SH-SY5Y (cell line): Measurements from ENCODE around the gene PSD4.

ENCODE experiments used
- GATA2 ChIP-seq: IDR thresholded peaks from 2 replicates; pipeline ENCODE4 v1.6.1; 2011; ENCODE audit warnings: mild to moderate bottlenecking, low read depth, low read length
- GATA3 ChIP-seq: IDR thresholded peaks from 2 replicates; pipeline ENCODE4 v1.6.1; 2011; ENCODE audit warnings: low read depth, mild to moderate bottlenecking, low read length, moderate library complexity

Gene PSD4

DNA sequence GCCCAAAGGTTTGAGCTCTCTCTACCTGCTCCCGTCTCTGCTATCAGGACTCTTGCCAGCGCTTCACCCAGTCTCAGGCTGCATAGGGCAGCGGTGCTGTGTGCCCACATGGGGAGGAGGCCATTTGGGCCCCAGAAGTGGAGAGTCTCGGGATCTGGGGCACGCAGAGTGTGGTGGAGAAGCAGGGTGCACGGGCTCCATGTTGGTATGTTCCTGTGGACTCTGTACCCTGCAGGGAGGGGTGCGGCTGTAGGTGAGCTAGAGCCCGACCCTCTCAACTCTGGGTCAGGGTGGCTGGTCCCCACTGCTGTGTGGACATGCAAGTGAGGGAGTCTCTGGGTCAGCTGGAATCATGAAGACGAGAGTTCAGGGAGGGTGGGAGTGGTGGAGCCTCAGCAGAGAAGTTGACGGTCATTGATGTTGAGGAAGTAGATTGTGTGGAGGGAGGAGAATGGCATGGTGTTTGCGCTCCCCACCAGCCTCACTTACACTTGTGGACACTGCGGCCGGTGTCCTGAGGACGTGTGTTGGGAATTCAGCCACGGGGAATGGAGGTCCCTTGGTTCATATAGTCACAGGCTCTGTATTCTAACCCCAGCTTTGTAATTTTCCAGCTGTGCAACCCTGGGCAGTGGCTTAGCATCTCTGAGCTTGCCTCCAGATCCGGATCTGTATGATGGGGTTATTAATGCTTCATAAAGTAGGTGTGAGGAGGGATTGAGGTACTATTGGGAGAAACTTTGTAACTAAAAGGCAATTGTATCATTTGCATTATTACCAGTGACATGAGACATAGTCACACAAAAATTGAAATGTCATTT, 840 bp upstream of the PSD4 start:
- TF ChIP-seq GATA2, result no peak
- no peak for TF ChIP-seq GATA3

DNA sequence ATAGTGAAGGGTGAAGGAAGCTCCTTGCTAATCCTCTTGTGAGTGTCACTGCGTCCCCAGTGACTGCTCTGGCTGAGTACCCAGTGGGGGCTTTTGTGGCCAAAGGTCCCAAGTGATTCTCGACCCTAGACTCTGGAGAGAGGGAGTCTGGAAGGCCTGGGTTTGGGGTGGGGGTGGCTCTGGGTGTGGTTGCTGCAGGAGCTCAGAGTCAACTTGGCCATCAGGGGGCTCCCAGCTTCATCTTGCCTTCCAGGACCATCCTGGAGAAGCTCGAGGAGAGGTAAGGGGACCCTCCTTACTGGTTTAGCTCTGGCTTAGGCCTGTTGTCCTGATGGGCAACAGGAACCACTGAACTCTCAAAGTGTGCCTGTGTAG, 592 bp downstream of the PSD4 start:
- no peak for TF ChIP-seq GATA3
- no peak for TF ChIP-seq GATA2

DNA sequence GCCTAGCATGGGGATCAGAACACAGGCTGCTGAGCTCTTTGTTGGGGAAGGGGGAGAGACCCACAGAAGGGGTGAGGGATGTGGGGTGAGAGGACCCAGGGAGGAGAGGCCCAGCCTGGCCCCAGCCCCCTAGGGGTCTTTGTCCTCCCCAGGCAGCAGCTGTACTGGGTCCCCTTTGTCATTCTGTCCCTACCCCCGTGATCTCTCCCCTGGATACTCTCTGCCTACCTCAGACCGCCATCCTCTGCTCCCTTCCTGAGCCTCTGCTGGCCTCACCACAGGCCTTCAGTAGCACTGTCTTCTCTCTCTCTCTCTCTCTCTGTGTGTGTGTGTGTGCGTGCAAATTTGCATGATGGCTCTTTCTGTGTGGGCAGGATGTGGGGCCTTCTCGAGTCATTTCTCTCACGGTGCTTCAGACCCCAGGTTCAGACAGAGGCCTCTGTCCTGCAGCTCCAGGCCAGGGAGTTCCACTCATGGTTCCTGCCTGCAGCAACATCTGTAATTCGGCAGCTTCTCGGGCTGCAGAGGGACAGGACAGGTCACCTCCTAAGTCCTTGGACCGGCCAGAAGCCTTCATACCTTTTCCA, 1.4 kb downstream of the PSD4 start:
- TF ChIP-seq GATA3 (no peak), GATA2 (no peak)

DNA sequence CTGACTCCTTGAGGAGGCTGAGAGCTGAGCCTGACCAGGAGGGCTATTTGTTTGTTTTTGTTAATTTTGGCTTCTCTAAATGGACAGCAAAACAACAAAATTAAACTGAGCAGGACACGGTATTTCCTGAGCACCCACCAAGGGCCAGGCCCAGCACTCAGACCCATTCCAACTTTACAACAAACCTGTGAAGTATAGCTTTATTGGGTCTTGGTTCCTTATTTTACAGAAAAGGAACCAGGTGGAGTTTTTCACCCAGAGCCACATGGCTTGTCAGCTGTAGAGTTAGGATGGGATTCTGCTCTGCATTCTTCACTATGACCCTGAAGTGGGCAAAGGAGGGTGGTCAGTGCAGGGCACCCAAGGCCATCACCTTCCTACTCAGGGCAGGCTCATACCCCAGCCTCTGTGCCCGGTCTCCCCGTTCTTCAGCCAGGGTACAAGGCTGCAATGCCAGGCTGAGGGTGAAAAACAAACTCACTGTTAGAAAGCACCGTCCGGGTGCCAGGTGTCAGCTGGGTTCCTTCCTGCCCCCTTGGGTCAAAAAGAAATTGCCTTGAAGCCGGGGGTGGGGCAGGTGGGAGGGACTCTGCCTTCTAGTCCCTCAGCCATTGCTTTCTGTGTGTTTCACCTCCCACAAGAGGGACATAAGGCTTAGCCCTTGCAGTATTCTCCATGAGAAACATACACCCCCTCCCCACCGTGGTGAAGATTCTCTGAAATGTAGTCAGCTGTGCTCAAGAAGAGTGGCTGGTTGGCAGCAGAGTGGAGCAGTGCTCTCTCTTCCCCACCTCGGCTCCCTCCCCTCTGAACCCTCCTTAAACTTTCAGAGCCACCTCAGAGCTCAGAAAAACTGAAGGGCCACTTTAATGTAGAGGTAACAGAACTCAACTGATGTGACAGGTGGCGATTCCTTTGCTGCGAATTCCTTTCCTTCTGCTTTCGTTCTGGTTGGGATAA, 2.2 kb downstream of the PSD4 start:
- no peak for TF ChIP-seq GATA3
- no peak for TF ChIP-seq GATA2

DNA sequence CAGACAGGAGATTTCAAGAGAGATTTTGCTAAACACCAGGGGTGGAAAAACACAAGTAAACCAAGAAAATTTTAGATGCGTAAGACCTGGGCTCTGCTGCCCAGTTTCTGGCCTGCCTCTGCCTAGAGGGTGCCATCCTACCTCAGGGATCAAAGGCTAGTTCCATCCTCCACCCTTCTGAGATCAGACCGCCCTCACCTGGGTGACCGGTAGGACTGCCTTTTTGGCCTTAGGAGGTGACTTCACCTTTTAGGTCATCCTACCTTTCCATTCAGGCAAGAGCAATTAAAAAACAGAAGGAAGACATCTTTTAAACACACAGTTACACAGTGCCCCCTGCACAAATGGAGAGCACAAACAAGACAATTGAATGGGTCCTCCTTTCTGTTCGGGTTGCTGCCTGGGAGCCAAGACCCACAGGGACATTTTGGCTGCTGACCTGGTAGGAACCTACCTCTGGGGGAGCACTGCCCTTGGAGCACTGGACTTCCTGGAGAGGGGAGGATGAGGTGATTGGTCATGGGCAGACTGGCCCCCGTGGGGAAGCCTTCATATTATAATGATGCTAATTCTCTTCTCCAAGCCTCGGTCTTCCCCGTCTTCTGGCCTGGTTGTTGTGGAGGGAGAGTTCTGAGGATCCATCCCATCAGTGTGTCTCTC, 3.1 kb downstream of the PSD4 start:
- TF ChIP-seq GATA3 (no peak), GATA2 (no peak)

DNA sequence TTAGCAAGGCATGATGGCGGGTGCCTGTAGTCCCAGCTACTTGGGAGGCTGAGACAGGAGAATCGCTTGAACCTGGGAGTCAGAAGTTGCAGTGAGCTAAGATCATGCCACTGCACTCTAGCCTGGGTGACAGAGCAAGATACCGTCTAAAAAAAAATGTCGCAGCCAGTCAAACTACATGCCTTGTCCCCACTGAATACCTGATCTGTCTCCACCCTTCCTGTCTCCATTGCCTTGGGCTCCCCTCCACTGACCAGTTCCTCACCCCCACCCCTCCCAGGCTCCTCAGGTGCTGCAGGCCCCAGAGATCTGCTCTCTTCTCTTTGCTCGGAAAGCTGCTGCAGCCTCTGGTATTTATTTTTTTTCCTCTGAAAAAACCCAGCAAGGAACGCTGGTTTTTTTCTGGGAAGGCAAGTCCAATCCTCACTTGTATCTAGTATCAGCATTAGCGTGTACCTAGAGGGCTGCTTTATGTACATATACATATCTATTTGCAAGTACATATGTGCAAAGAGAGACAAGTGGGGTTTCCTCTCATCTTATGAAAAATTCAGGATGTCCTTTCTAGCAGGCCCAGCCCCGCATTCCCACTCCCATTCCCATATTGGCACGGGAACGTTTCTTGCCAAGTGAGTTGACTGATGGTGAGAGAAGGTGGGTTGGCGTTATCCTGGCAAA, 4.4 kb downstream of the PSD4 start:
- TF ChIP-seq GATA3 (no peak), GATA2 (no peak)

DNA sequence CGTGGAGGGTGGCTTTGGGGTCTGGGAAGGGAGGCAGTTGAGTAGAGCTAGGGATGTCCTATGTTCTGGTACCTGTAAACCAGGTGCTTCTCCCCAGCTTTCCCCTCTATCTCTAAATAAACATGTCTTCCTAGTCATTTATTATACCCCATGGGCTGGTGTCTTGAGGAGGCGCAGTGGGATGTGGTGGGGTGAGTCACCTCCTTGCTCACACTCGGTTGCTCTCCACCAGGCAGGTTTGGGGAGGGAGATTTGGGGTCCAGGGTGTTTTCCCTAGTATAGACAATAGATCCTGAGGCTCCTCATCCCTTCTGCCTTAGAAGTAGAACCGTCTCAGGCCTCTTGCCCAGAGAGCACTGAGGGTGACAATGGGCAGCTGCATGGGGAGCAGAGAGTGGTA, 5.1 kb downstream of the PSD4 start:
- no peak for TF ChIP-seq GATA2
- TF ChIP-seq GATA3, result no peak

DNA sequence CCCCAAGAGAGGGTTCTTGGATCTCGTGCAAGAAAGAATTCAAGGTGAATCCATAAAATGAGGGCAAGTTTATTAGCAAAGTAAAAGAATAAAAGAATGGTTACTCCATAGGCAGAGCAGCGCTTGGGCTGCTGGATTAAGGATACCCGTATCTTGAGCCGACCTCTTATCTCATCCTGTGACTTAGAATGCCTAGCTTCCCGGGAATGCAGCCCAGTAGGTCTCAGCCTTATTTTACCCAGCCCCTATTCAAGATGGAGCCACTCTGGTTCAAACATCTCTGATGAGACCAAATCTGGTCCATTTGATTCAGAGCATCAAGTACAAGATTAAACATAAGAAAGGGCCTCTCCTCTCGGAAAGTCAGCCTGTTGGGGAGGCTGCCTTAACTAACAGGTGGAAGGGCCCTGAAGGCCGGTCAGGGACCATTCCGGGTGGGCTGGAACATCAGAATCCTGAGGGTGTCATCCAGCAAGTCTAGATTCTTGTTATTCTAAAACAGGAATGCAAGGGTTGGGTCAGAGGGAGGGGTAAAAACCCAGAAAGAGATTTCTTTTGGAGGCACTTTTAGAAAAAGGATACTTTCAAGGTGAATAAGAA, 5.8 kb downstream of the PSD4 start:
- TF ChIP-seq GATA3, result no peak
- no peak for TF ChIP-seq GATA2

DNA sequence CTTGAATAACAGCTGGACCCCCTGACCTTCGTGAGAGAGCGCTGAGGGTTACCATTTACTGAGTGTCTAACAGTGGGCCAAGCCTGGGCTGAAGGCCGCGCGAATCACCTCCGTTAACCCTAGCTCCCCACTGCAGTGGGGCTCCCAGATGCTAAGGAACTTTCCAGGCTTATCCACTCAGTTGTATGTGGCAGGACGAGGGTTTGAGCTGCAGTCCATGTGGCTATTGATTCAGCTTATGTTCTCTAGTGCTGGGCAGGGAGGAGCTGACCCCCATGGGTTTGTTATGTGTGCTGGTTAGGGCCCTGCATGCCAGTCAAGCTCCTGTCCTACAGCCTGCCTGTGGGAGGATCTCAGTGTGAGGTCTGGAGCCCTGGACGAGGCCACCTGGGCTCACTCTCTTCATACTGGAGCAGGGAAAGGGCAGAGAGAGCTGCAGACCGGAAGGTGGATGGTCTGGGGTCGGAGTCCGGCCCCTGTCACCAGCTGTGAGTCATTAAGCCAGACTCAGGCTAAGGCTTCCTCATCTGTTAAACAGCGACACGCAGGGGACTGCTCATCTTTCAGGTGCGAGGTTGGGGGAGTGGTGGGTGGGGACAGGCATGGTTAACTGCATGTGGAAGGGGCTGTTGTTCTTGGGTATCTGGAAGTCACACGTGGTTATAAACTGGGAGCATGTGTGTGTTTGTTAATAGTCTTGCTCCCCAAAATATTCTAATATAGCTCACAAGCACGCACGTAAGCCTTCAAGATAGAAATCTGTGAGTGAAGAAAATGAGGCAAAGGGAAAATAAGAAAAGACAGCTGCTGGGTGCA, 6.6 kb downstream of the PSD4 start:
- no peak for TF ChIP-seq GATA2
- no peak for TF ChIP-seq GATA3

DNA sequence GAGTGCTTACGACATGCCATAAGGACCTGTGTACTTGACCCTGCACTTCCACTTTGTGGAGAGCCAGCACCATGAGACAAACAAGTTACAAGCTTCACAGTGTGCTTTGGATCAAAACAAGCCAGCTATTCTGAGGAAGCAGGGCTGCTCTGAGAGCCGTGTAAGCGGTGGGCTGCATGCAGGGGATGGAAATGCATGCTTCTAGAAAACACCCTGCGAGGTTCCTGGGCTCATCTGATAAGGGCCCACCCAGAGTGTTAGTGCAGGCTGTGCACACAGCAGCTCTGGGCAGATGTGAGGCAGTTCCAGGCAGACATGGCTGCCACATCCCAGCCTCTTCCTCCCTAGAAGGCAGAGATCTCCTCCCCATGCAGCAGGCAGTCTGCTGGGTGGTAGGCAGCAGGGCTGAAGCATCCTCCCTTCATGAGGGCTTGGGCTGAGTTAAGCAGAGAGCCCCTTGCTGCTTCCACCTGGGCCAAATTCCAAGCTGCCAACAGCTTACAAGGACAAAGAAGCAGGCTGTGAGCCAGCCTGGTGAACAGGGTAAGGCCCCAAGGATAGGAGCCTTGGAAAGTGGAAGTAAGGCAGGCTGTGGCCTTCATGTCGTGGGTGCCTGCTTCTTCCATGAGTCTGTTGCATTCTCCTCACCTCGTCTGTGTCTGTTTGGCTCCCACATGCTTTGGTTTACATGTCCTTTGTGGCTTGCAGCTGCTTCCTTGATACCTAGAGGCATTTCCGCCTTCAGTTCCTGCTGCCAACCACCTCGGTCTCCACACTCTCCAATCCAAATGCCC, 7.7 kb downstream of the PSD4 start:
- TF ChIP-seq GATA2 (no peak), GATA3 (no peak)

DNA sequence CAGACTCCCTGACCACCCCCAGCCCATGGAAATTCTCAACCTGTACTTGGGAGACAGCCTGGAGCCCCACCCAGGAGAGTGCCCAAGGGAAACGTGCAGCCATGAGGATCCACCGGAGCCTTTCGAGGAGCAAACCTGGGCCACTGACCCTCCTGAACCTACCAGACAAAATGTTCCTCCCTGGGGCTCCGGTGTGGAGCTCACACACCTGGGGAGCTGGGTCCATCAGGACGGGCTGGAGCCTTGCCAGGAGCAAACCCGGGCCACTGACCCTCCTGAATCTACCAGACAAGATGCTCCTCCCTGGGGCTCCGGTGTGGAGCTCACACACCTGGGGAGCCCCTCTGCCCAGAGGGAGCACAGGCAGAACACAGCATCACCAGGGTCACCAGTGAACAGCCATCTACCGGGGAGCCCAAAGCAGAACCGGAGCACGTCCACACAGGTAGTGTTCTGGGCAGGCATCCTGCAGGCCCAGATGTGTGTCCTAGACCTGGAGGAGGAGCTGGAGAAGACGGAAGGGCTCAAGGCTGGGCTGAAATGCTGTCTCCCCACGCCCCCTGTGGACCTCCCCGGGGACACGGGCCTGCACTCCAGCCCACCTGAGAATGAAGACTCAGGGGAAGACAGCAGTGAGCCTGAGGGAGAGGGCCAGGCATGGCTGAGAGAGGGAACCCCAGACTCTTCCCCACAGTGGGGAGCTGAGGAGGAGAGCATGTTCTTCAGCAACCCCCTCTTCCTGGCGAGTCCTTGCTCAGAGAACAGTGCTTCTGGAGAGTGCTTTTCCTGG, 8.9 kb downstream of the PSD4 start:
- TF ChIP-seq GATA3 (no peak), GATA2 (no peak)
